Stimulated activated CD4-positive, alpha-beta T cell treated with anti-CD3 and anti-CD28 coated beads, Interleukin-4, amount 100 ng/mL, for 4 hours (primary cell): ENCODE measurements around the gene C13orf46.

Experiments used
- DNase-seq, 2 experiments: peaks; one replicate each; pipeline ENCODE4 v3.0.0-alpha.2; 2020

Gene C13orf46

GRCh38 chr13:114009590-114010400 is 35.9 kb upstream of the C13orf46 start:
- DNase-seq: no peak

DNA sequence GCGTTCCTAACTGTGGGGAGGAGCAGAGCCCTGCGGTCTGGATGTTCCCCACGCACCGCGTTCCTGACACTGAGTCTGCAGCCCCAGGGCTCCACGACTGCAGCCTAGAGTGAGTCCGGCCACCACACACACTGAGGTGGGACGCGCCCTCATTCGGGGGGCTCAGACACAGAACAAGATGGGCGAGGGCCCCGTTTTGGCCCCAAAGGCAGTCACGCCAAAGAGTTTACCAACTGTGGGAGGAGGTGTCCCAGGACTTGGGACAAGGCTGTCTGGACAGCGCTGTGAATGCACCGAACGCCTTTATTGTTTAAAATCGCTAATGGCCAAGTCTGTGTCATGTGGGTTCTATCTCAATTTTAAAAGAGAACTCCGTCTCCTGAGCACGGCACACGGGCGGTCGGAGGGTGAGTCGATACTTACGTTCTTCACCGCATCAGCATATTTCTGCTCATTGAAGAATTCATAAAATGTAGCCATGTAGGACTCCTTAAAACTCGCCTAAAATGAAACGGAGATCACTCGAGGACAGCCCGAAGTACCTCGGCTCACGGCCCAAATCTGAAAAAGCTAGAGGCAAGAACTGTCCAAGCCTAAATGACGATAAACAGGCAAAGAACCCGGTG is 35.2 kb upstream of the C13orf46 start:
- no peak for DNase-seq

DNA sequence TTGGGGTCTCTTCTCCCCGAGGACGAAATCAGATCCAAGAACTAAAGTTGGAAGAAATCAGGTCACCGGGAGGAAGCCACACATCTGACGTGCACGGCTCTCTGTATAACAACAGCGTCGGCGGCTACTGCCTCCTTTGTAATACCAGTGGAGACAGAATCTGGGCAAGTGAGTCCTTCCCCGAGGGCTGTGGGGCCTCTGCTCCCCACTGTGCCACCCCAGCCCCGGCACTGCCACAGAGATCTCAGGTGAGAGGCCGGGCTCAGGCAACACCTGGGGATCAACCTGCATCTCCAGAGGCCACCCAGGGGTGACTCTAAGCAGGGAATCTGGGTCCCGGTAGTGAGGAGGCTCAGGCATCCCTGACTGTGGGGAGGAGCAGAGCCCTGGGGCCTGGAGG is 33.7 kb upstream of the C13orf46 start:
- no peak for DNase-seq

DNA sequence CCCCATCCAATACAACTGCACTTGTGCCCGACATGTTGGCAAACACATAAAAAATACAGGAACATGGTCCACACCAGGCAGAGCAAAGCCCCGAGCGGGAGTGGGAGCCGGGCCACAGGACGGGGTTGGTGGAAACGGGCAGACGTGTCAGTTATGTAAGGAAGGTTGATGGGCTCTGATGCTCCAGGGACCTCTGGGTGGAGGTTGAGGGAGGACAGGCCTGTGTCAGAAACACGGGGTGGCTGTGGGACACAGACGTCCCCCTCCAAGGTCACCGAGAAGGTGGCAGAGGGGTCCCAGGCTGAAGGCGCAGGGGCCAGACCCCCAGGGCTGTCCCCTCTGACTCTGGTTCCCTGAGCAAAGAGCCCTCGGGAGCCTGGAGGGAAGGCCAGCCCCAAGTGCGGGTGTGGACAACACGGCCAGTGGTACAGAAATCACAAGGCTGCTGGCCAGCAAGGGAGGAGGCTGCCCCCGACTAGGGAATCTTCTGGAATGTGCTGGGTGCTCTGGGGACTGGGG is 31.4 kb upstream of the C13orf46 start:
- DNase-seq: no peak

GRCh38 chr13:114004420-114005205 is 30.7 kb upstream of the C13orf46 start:
- DNase-seq: no peak

GRCh38 chr13:114002771-114003321 is 29.0 kb upstream of the C13orf46 start:
- no peak for DNase-seq

DNA sequence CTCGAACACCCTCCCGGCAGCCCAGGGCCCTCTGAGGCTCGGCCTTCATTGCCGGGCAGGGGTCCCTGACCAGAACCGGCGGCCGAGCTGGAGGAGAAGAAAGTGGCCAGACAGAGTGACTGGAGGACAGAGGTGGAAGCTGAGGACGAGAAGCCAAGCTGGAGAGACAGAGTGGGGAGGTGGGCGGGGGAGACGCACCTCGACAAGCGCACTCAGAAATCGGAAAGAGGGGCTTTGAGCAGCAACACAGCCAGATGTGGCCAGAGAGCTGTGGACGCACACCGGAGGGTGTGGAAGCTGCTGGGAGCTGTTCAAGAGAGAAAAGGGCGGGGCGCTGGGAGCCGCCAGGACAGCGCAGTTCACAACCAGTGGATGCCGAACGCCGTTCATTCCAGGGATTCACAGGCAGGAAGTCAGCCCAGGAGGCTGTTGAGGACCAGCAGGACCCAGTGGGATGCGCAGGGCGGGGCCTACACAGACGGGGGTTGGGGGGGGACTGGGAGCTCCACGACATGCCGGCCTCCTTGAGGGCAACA is 28.2 kb upstream of the C13orf46 start:
- no peak for DNase-seq

GRCh38 chr13:114001331-114002008 is 27.6 kb upstream of the C13orf46 start:
- no peak for DNase-seq

- no peak for DNase-seq
These were observed 26.5 kb upstream of the C13orf46 start for GRCh38 chr13:114000151-114001040.

DNA sequence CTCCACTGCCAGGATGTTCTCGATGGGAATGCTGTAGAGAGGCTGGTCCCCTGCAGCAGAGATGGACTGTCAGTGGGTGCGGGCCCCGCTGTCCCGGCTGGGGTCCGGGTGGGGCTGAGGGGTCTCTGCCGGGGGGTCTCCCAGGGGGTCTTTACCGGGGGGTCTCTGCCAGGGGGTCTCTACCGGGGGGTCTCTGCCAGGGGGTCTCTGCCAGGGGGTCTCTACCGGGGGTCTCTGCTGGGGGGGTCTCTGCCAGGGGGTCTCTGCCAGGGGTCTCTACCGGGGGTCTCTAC is 25.7 kb upstream of the C13orf46 start:
- DNase-seq: no peak

DNA sequence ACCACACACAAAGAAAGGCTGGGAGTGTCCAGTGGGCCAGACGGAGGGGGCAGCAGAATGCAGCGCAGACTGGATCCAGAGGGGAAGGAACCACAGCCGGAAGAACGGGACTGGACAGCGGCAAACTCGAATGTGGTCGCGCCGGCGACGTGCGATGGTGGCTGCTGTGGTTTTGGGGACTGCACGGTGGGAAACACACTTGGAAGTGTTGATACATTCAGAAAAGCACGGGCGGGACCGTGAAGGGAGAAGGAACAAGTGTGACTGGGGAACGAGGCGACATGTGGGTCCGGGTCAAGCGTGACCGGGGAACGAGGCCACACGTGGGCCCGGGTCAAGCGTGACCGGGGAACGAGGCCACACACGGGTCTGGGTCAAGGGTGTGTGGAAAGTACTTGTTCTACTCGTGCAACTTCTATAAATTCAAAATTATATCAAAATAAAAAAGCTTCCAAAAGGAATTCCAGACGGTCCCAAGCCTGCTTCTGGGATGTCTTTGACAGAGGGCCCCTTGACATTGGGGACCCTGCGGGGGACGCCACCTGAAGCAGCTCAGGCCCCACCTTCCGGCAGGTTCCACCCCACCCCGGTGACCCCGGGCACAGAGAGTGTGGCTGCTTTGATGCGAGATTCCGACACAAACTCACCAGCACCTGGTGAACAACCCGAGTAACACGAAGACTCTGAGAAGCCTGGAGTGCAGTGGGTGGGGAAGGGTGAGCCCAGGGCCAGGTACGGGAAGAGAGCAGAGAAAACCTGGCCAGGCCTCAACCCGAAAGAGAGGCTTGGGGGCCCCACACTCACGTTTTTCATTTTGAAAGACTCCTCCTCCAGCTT is 25.1 kb upstream of the C13orf46 start:
- no peak for DNase-seq

DNA sequence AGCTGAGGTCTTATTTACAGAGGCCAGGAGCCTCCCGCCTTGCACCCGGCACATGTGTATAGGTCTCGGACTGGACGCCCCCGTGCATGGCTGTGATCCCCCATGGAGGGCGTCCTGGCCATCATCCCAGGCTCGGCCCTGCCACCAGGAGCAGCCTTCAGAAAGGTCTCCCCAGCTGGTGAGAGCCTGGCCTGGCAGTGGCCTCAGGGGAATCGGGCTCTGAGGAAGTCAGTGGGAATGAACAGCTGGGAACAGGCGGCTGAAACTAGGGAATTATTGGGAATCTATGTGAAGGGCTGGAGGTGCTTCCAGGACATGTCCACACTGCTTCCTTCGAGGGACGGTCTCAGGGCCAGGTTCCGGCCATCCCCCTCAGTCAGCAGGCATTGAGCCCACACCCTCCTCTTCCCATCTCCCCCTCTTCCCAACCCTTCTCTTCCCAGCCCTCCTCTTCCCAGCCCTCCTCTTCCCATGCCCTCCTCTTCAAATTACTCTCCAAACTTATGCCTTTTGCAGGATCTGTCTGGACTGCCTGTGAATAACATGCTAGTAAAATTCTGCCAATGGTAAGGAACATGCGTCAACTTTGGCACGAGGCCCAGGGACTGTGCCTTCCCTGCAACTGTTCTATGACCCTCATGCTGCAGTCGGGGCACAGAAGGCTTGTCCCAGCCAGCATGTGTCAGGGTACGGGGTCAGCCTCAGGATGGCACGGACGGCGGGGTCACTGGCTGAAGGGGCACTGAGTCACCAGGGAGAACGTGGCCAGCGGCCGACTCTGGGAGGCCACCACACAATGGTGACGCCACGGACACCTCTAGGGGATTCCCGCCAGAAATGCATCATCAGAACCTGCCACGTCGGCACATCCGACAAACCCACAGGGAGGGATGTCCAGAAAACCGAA is 24.2 kb upstream of the C13orf46 start:
- no peak for DNase-seq

- no peak for DNase-seq
These were observed 23.3 kb upstream of the C13orf46 start for GRCh38 chr13:113996912-113997745.

- no peak for DNase-seq
These were observed 22.4 kb upstream of the C13orf46 start for GRCh38 chr13:113996081-113996911.

- no peak for DNase-seq
These were observed 21.2 kb upstream of the C13orf46 start for GRCh38 chr13:113995051-113995601.

DNA sequence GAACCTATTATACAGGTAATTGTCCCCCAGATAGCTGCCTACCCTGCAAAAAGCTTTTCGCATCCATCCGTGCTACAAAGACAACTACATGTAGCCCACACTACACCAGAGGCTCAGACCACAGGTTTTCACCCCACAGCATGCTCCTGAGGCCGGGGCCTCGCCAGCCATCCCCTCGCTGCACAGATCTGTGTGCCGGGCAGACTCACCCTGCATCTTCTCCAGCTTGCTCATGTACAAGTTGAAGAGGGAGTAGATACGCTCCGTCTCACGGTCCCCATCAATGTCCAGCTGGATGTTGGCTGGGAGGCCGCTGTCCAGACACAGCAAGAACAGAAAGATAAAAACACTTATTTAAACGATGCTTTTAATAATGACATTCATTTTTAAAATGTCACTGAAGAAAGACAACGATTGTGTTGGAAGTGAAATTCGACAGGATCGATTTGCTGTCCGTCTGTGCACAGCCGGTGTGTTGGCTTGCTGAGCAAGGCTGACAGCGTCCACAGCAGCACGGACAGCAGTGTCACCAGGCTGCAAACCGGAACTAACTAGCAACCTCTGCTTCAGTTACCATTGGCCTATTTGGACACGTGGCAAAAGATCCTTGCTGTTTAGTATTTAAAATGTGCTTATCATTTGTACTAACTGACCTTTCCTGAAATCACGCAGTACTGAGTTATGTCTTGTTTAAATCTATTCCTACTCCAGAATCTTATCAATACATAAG is 18.6 kb upstream of the C13orf46 start:
- DNase-seq: no peak
